Fibroblast of skin of right quadriceps (primary cell): Measurements from ENCODE around the gene CNDP1.

ENCODE experiments used
- DNase-seq: peaks from one replicate; pipeline ENCODE4 v3.0.0-alpha.2; 2013

Gene CNDP1

GRCh38 chr18:74595431-74595830 lies 61.1 kb downstream of the CNDP1 start:
- no peak for DNase-seq

GRCh38 chr18:74597034-74597661 lies 62.8 kb downstream of the CNDP1 start:
- DNase-seq, result peak; percentile 79

GRCh38 chr18:74597662-74598349 lies 63.5 kb downstream of the CNDP1 start, which contains the start of gene ZNF407:
Gene ZNF407 (plus strand): TSS chr18:74597870. CDS start chr18:74631020, 33,150 bp downstream.
- peak; percentile 93 for DNase-seq

- peak; percentile 41 for DNase-seq
Observed at GRCh38 chr18:74598350-74599001, 64.2 kb downstream of the CNDP1 start.

- no peak for DNase-seq
Observed at GRCh38 chr18:74604361-74604760, 70.1 kb downstream of the CNDP1 start.

- DNase-seq, result peak; percentile 72
Observed at GRCh38 chr18:74604774-74605173, 70.5 kb downstream of the CNDP1 start.

GRCh38 chr18:74608681-74609080 lies 74.4 kb downstream of the CNDP1 start:
- DNase-seq, result peak; percentile 29

- peak; percentile 57 for DNase-seq
Observed at GRCh38 chr18:74609535-74609934, 75.2 kb downstream of the CNDP1 start.

- no peak for DNase-seq
Observed at GRCh38 chr18:74610051-74610615, 75.8 kb downstream of the CNDP1 start.

GRCh38 chr18:74610860-74611259 lies 76.6 kb downstream of the CNDP1 start:
- no peak for DNase-seq

GRCh38 chr18:74611765-74612164 lies 77.5 kb downstream of the CNDP1 start:
- no peak for DNase-seq

- DNase-seq, result no peak
Observed at GRCh38 chr18:74613381-74613780, 79.1 kb downstream of the CNDP1 start.

GRCh38 chr18:74616494-74616893 lies 82.2 kb downstream of the CNDP1 start:
- no peak for DNase-seq

- DNase-seq, result no peak
Observed at GRCh38 chr18:74617486-74617885, 83.2 kb downstream of the CNDP1 start.

- DNase-seq, result no peak
Observed at GRCh38 chr18:74622072-74622471, 87.8 kb downstream of the CNDP1 start.

GRCh38 chr18:74623047-74623816 lies 88.9 kb downstream of the CNDP1 start:
- no peak for DNase-seq

- no peak for DNase-seq
Observed at GRCh38 chr18:74624466-74624865, 90.2 kb downstream of the CNDP1 start.

- DNase-seq, result peak; percentile 42
Observed at GRCh38 chr18:74625157-74625556, 90.9 kb downstream of the CNDP1 start.

- DNase-seq, result no peak
Observed at GRCh38 chr18:74626049-74626874, 92.0 kb downstream of the CNDP1 start.

GRCh38 chr18:74630804-74631203 lies 96.5 kb downstream of the CNDP1 start:
- no peak for DNase-seq

- DNase-seq, result no peak
Observed at GRCh38 chr18:74631212-74631611, 96.9 kb downstream of the CNDP1 start.
